ENCODE data around the gene LINGO3.

DNA sequence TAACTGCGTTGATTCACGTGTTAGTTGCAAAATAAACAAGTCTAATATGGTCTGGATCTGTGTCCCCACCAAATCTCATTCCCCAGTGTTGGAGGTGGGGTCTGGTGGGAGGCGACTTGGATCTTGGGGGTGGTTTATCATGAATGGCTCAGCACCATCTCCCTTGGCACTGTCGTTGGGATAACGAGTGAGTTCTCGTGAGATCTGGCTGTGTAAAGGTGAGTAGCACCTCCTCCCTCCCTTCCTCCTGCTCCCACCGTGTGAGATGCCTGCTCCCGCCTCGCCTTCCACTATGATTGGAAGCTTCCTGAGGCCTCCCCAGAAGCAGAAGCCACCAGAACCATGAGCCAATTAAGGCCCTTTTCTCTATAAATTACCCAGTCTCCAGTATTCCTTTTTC lies 30.8 kb downstream of the LINGO3 start:
- TF ChIP-seq POLR2A (IDR thresholded peaks at IDR 0.05) (no peak), POLR2AphosphoS5 (IDR thresholded peaks at IDR 0.05) (no peak), EP300 (IDR thresholded peaks at IDR 0.05) (no peak)
- TF ChIP-seq, protein P1, sequence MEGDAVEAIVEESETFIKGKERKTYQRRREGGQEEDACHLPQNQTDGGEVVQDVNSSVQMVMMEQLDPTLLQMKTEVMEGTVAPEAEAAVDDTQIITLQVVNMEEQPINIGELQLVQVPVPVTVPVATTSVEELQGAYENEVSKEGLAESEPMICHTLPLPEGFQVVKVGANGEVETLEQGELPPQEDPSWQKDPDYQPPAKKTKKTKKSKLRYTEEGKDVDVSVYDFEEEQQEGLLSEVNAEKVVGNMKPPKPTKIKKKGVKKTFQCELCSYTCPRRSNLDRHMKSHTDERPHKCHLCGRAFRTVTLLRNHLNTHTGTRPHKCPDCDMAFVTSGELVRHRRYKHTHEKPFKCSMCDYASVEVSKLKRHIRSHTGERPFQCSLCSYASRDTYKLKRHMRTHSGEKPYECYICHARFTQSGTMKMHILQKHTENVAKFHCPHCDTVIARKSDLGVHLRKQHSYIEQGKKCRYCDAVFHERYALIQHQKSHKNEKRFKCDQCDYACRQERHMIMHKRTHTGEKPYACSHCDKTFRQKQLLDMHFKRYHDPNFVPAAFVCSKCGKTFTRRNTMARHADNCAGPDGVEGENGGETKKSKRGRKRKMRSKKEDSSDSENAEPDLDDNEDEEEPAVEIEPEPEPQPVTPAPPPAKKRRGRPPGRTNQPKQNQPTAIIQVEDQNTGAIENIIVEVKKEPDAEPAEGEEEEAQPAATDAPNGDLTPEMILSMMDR (IDR thresholded peaks at IDR 0.05), result no peak
